ENCODE results near the gene JARID2.

DNA sequence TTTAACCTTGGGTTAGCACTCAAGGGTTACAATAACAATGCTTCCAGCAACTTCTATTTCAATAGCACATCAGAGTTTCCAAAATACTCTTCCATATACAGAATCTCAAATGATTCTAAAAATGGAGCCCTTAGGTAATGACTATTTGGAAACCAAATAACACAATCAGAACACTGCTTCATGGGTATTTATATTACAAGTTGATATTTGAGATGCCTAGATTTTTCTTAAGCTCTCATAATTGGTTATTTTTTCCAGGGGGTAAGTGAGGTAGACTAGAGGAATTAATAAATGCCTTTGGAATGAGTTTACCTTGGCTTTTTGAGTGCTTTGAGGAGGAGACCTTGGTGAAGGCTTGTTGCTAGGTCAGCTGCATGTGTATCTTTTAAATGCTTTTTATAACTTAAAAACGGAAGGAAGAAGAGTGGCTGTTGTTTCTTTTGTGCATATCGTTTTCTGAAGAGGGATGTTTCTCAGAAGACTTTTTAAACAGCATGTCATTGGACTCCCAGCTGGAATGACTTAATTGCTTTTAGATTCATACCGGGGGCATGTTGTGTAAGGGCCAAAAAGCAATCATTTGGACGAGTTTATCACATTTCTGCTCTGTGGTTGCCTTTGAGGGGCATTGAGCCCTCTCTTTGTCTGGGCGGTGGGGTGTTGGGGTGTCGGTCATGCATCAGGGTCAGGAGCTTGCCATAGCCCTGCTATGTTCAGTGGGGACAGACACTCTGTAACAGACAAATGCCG lies 230.9 kb downstream of the JARID2 start:
- TF ChIP-seq, protein P1, sequence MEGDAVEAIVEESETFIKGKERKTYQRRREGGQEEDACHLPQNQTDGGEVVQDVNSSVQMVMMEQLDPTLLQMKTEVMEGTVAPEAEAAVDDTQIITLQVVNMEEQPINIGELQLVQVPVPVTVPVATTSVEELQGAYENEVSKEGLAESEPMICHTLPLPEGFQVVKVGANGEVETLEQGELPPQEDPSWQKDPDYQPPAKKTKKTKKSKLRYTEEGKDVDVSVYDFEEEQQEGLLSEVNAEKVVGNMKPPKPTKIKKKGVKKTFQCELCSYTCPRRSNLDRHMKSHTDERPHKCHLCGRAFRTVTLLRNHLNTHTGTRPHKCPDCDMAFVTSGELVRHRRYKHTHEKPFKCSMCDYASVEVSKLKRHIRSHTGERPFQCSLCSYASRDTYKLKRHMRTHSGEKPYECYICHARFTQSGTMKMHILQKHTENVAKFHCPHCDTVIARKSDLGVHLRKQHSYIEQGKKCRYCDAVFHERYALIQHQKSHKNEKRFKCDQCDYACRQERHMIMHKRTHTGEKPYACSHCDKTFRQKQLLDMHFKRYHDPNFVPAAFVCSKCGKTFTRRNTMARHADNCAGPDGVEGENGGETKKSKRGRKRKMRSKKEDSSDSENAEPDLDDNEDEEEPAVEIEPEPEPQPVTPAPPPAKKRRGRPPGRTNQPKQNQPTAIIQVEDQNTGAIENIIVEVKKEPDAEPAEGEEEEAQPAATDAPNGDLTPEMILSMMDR (CRISPR knock-in tag; IDR thresholded peaks at IDR 0.05), result no peak
- TF ChIP-seq SMARCC2 (IDR thresholded peaks at IDR 0.05), result no peak
- TF ChIP-seq NCOR1 (IDR thresholded peaks at IDR 0.05; ENCODE audit: borderline replicate concordance, low read length), result no peak
- TF ChIP-seq, protein P2, sequence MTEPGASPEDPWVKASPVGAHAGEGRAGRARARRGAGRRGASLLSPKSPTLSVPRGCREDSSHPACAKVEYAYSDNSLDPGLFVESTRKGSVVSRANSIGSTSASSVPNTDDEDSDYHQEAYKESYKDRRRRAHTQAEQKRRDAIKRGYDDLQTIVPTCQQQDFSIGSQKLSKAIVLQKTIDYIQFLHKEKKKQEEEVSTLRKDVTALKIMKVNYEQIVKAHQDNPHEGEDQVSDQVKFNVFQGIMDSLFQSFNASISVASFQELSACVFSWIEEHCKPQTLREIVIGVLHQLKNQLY (CRISPR knock-in tag; IDR thresholded peaks at IDR 0.05), result no peak
- no peak for TF ChIP-seq ZNF143 (CRISPR knock-in tag; IDR thresholded peaks at IDR 0.05)
- no peak for TF ChIP-seq PHF21A (CRISPR knock-in tag; IDR thresholded peaks at IDR 0.05)
- TF ChIP-seq IKZF4 (CRISPR knock-in tag; IDR thresholded peaks at IDR 0.05; ENCODE audit: borderline replicate concordance, low read depth, not compliant biosample characterization), result no peak
- no peak for TF ChIP-seq ZNF563 (CRISPR knock-in tag; IDR thresholded peaks at IDR 0.05)
- no peak for TF ChIP-seq ZNF30 (CRISPR knock-in tag; IDR thresholded peaks at IDR 0.05)

All from HepG2 (cell line).